HG03575 (cell line): ENCODE data around the gene NKAIN4.

Source experiments
- ATAC-seq: cut with Tn5 transposase; IDR thresholded peaks from one replicate; pipeline ENCODE4 v1.9.1; 2021; ENCODE audit not compliant: unreplicated experiment, insufficient number of reproducible peaks, low FRiP score; ENCODE audit errors: extremely low read depth

NKAIN4 gene

GRCh38 chr20:63254232-63254605, at the start of gene NKAIN4:
NKAIN4 (minus strand) TSS chr20:63254463; CDS start chr20:63254450, 13 bp downstream.
- ATAC-seq: no peak

- ATAC-seq: no peak
These were observed 48.9 kb upstream of the NKAIN4 start for GRCh38 chr20:63303095-63303666.

- ATAC-seq: no peak
These were observed 47.4 kb upstream of the NKAIN4 start for GRCh38 chr20:63301671-63302070.

- ATAC-seq: no peak
These were observed 44.6 kb upstream of the NKAIN4 start for GRCh38 chr20:63298731-63299312.

GRCh38 chr20:63297796-63298572, 43.7 kb upstream of the NKAIN4 start:
- no peak for ATAC-seq

GRCh38 chr20:63297371-63297781, 43.1 kb upstream of the NKAIN4 start:
- no peak for ATAC-seq

GRCh38 chr20:63296531-63297299, 42.5 kb upstream of the NKAIN4 start:
- ATAC-seq: no peak

GRCh38 chr20:63295846-63296245, 41.6 kb upstream of the NKAIN4 start:
- no peak for ATAC-seq

GRCh38 chr20:63295422-63295821, 41.2 kb upstream of the NKAIN4 start:
- no peak for ATAC-seq

- ATAC-seq: no peak
These were observed 40.8 kb upstream of the NKAIN4 start for GRCh38 chr20:63295018-63295417.

- ATAC-seq: no peak
These were observed 40.3 kb upstream of the NKAIN4 start for GRCh38 chr20:63294536-63294900.

GRCh38 chr20:63293871-63294535, 39.7 kb upstream of the NKAIN4 start:
- no peak for ATAC-seq

GRCh38 chr20:63293456-63293855, 39.2 kb upstream of the NKAIN4 start:
- no peak for ATAC-seq

- no peak for ATAC-seq
These were observed 38.6 kb upstream of the NKAIN4 start, which contains the start of gene COL20A1 for GRCh38 chr20:63292904-63293303. COL20A1 (plus strand) TSS chr20:63293186; CDS start chr20:63295108, 1,922 bp downstream.

- no peak for ATAC-seq
These were observed 38.0 kb upstream of the NKAIN4 start for GRCh38 chr20:63292292-63292701.

GRCh38 chr20:63291811-63292210, 37.5 kb upstream of the NKAIN4 start:
- no peak for ATAC-seq

- ATAC-seq: no peak
These were observed 36.6 kb upstream of the NKAIN4 start for GRCh38 chr20:63290677-63291472.

- no peak for ATAC-seq
These were observed 35.9 kb upstream of the NKAIN4 start for GRCh38 chr20:63290136-63290676.
